ENCODE results near the gene USP7.
"Not testable (repeated sequence)": the region's sequence is repeated elsewhere in the genome, so short reads cannot be mapped to it uniquely, and the experiment has no call there.

The USP7 gene

DNA sequence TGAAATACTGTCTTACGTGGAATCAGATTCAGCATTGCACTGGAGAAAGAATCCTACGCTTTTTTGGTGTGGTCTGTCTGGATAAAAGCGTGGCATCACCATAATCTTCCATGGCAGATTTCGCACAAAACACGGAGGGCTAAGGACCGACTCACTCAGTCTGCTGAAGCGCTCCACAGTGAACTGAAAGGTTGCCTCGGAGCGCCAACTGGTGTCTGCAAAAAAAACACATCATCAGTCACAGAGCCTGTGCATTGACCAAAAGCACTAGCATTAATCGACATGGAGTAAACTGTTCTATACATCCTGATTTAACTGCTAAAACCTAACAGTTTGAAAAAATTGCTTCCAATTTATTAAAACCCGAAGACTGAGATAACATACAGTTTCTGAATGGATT, 40.5 kb downstream of the USP7 start:
- no peak for DNase-seq

DNA sequence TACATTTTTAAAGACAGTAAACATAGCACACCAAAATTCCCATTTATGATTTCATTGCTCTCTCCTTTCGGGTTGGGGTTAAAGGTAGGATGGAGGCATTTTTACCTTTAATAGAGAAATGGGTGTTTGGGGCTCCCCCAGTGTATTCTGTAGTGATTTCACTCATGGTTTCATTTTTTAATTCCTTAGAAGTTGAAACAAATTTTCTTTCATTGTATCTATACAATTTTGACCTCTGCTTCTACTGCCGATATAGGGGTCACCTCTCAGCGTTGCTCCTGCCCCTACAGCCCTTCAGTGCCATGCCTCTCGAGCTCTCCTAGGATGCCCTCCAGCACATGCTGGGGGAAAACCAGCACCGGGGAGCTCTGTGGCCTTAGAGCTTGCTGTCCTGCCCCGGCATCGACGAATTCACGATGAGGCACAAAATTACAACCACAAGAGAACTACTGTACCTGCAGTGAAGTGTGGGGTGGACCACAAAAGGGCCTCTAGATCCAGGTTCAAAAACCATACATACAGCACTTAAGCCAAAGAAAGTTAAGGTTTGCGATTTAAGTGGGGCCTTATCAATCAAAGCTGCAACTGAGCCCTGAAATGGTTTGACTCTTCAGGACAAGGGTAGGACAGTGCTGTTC, 42.2 kb downstream of the USP7 start:
- DNase-seq, result no peak

DNA sequence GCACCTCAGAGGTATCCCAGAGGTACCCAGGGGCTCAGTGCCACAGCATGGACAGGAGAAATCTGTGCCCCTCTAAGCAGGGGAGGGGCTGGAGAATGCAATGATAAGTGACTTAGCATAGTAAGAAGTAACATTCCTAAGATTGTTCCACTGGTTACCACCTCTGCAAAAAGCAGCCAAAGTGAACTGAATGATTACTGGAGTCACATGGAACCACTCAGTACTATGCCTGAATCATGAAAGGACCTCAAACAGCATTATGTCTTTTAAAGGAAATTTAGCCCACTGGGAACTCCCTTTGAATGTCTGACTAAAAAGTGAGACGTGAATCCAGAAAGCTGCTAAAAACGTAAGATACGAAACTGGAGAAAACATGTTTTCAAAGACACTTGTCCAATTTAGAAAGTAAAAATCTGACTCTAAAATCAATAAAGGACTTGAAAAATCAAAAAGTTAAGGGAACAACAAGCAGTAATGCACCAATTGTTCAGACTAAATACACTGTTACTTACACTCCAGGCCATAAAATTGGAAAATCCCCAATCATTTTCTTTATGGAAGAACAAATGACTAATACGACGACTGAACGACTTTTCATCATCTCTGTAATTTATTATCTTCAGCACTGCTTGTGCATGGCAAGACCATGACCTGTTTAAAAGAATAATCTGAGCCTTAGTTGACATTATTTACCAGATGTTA, 42.9 kb downstream of the USP7 start:
- no peak for DNase-seq

DNA sequence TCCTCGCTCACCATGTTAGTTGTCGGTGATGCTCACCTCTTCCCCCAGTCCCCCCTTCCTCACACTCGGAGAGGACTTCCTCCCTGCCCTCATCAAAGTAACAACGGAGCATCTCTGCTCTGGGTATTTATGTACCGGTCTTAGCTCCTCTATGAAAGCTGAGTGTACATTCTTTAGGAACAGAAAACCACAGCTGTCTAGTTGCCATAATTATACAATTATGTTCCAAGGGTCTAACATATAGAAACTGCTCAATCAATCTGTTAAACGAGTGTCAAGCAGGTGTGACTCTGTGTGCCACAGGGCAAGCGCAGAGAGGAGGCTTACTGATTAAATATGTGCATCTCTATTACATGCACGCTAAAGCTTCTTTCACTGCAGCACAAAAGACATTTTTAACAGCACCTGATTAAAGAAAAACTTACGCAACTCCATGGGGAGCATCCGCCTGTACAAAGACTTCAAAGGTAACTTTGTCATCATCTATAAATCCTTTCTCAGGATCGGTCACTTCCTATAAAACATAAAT, 43.7 kb downstream of the USP7 start:
- no peak for DNase-seq

DNA sequence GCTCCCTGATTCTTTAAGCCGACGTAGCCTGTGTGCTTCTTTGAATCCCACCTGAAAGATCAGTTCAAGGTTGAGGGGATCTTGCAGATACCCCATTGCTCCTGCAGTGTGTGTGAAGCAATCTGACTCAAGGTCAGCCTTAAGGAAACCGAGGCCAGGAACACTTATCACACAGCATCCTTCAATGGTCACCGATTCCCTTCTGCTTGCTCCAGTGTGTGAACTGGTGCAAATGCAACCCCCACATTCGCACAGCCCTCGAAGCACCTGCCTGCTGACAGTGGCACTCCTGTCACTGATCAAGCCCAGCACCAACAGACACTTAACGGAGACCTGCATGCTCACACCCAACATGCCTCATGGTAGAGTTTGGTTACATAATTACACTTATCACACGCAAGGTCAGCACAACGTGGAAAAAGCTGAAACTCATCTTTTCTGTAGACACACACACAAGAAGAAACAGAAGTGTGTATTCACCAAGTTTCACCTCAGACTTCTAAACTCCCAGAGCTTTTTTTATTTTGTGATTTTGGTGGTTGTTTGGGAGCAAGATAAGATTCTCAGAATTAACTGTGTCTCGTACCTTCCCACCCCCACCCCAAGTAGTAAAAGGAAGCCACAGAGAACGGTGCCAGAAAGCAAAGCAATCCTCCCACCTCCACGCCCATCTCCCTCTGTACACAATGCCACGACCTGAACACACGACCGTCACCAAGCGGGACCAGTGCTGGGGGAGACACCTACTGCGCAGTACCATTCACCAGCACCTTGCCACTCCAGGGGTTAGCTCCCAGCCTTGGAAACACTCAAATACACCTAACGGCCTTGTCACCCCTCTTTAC, 44.4 kb downstream of the USP7 start:
- no peak for DNase-seq

DNA sequence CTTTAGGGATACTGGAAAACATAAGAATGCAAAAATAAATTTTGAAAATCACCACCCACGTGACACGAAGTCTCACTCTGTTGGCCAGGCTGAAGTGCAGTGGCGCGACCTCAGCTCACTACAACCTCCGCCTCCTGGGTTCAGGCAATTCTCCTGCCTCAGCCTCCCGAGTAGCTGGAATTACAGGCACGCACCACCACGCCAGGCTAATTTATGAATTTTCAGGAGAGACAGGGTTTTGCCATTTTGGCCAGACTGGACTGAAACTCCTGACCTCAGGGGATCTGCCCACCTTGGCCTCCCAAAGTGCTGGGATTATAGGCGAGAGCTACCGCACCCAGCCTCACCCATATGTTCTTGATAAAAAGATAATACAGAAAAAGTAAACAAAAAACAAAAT, 46.4 kb downstream of the USP7 start:
- not testable (repeated sequence) for DNase-seq

DNA sequence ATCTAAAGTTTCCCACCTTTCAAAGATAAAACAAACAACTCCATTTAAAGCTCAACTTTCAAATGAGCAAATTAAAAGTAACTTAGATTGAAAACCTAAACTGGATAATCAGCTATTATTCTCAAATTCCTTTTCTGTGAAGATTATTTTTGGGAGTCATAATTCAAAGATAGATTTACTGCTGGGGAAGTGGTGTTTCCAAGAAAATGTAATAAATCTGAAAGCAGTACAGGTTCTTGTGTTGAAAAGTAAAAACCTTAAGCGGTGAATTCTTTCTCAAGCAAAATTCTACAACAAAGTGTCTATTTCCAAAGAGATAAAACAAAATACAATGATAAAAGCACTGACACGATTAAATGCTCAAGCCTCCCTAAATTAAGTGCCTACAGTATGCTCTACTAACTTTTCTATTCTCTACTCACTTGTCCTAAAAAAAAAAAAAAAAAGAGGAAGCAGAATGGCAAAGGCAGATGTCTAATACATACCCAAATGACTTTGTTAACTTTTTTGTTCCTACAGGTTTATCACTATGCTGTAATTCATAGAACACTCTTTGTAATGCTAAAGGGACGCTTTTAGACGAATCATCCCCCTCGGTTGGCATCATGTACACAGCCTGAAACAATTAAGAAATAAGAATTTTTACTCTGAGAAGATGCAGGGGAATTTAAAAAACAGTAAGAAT, 47.0 kb downstream of the USP7 start:
- DNase-seq, result no peak

DNA sequence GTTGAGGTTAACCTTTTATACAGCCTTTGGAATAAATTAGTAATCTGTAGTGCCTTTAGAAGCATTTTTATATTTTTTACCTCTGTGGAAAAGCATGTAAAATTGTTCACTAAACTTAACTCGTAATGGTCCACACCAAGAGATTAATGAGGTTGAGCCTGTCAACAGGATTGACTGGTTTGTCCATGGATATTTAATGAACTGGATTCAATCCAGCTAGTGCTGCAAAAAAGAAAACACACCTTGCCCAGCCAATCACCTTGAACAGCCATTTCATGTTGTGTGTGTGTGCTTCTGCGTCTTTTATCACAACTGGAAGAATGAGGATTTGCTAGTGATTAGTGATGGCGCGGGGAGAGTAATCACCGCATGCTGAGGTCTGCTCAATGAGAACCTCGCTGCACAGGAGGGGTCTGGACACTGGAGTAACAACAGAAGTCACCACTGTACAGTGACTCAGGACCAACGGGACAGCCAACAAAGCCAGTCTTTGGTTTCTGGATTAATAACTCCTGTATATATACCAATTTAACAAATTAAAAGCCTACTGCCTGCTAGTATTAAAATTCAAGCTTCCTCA, 47.9 kb downstream of the USP7 start:
- DNase-seq, result no peak

DNA sequence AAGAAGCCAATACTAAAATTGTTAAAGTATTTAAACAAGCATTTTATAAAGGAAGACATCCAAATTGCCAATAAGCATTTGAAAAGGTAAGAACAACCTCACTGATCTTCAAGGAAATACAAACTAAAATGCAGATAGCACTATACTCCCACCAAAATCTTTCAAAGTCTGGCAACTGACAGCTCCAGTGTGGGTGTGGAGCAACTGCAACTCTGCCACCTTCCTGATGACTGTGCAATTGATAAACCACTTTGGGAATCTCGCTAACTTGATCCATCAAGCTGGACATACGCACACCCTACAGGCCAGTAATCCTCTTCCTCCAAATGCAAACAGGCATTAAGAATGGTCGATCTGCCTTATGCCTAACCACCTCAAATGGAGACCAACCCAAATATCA, 49.6 kb downstream of the USP7 start:
- no peak for DNase-seq

DNA sequence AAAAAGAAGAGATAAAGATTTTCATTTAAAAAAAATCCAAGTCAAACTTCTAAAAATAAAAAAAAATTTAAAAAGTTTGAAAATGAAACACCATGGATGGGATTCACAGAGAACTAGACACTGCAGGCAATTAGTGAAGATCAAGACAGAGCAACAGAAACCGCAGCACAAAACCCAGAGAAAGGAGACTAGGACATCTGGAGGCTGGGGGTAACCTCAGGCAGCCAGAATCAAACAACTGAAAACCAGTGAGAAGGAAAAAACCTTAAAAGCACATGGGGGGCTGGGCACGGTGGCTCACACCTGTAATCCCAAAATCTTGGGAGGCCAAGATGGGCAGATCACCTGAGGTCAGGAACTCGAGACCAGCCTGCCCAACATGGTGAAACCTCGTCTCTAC, 50.9 kb downstream of the USP7 start:
- DNase-seq, result no peak

DNA sequence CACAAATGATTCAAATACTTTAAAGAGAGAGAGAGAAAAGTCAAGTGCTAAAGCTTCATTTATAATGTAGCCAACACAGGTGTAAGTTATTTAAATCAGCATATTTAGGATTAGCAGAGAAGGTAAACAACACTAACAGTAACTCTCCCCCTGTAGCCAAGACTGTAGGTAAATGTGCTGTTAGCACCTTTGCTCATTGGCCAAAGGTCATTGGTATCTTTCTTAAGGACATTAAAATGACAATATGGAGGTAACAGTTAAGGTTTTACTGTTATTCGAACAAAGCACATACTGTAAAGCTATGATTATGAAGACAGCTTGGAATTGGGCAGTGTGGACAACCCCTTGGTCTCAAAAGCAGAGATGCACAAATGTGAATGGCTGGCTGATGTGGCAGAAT, 52.9 kb downstream of the USP7 start:
- no peak for DNase-seq

DNA sequence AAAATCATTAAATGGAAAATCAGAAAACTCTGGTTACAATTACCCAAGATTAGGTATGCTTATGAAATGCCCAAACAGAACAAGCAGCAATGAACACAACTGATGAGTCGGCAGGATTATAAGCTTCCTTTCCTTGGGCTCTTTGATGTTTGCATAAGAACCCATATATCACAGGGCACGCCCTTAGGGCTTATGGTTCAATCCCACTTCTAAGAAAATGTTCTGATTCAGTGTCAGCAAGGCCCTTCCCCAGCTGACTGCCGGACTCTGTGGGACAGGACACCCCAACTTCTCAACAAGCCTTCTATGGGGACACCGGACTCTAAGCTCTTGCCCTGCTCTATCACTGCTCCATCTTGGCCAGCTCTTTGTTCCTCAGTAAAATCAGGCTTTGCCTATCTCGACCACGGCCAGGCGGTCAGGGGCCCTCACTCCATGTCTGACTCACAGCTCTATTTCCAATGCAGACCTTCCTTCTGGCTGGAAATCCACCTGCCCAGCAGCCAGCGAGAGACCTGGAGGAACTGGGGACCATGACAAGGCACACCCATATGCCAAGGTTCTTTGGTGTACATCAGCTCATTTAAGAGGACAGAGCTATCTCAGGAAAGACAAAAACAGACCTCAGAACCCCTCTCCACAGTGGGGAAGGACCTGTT, 54.8 kb downstream of the USP7 start:
- DNase-seq, result no peak

DNA sequence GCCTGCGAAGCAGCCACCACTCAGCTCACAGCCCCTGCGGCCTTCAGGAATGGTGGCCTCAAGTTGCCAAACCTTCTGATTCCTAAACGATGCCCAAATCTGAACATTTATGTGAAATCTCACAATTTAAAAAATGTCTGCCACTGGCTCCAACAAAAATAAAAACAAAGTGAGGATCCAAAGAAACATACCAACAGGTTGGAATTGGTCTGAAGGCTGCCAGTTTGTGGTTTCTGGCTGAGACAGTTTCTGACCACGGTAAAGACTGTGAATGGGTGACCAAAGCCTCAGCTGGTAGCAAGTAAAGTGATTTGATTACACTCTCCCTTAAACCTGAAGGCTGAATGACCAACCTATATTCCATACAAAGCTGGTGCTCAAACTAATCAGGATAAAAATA, 56.6 kb downstream of the USP7 start:
- DNase-seq, result no peak

DNA sequence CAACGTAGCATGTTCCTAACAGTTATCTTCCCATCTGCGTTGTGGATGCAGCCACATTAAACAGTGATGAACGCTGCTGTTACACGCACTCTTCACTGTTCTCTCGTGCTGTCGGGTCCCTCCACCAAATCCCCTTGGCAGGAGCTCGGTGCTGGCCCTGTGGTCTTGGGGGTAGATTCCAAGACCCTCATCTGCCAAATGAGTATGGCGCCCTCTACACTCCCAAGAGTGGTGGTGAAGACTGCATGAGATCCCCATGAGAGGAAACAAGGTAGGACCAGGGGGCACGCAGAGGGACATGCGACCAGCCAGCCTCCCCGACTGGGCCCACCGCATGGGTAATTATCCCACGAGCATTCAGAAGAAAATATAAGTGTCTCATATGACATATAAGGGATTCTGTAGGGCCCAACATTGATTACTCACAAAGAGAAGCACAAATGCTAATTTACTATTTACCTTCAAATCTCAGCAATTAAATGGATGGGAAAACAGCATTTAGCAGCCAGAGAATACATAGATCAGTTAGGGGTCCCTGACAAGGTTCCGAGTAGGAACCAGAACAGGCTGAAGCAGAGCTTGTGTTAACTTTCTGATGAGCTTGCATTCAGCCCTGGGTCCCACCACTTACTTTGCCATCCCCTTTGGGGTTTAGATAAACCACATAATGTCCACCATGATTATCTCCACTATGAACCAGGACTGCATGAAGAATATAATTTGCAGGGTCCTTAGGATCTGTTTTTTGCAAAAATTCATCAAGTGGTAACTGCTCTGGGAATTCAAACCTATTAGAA, 57.7 kb downstream of the USP7 start:
- DNase-seq, result no peak

DNA sequence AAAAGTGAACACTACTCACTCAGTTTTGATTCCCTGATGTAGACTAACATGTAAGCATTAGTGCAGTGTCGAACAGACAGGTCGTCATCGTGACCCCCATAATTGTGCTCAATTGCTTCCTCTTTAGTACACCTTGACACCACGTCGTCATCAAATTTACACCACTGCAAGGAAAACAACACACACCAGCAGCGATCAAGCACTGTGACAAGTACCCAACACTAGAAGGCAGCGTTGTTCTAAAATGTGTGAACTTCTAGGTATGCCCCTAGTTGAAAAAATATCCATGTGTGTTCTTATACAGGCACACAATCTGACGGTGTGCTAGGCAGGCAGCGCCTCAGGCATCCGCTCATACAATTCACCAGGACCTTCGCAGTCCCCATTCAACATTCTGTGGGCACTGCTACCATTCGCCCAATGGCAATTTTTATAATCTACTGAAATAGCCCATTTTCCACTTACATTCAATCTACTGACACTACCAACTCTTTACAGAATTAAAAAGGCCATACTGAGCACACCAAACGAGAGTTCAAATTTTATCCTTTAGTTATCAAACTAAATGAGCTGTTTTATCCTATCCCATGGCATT, 58.4 kb downstream of the USP7 start:
- DNase-seq, result no peak

DNA sequence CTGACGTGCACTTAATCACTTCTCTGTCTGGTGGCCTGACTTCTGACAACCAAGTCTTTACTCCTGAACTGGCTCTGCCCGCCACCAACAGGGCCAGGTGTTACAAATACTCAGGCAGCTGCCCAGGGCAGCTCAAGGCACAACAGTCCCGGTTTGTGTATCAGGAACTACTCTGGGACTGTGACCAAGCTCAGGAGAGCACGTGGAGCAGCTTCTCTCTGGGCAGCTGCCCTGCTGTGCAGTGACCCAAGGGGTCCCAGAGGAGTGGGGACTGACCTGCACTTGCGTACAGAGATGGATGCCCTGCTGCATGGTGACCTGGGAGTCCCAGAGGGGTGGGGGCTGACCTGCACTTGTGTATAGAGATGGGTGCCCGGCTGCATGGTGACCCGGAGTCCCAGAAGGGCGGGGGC, 59.7 kb downstream of the USP7 start:
- DNase-seq, result no peak

DNA sequence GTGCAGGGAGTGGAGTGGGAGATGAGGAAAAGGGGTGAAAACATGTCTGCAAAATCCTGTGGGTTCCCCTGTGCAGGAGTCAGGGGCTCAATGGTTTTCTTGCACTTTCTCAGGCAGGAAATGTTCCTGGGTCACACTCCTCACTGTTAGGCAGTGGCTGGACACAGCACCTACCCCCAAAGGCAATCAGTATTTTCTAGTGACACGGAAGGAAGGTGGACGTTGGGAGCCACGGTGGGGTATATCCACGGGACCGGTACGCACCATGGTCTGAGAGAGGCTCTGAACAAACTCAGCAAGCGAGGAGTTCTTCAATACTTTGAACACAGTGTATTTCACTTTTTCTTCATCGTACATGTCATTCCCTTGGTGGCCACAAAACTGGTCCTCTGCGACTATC, 60.7 kb downstream of the USP7 start:
- no peak for DNase-seq

DNA sequence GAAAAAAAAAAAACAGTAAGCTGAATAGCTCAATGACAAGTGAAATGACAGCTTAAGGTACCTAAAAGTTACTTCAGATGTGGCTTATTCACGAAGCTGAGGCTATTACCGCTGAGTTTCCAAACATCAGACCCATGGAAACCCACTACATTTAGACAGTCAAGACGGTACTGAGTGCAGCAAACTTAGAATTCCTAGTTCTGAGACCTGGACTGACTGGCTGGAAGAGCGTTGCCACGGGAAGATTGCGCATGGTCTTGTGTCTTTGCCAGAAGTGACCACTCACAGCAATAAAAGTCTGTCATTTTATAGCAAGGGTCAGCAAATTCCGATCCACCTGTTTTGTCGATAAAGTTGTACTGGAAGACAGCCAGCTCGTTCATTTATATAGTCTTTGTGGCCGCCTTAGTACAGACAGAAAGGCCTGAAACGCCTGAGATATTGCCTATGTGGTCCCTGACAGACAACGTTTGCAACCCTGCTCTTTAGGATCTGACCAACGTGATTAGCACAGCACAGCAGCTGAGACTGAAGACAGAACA, 62.3 kb downstream of the USP7 start:
- DNase-seq, result no peak

DNA sequence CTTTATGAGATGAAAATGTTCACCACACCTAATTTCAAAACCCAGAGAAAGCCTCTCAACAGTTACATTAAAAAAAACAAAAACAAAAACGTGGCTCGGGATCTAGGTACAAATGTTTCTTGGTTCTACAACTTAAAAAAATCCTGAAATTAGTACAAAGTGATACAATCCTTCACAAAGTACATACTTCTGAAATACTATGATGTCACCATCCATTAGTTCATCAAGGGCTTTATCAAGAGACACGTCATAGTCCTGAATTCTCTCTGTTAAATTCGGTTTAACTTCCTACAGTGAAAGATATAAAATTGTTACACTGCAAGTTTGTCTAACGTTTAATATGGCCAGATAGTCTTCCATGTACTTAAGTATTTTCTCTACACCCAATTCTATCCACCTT, 63.4 kb downstream of the USP7 start:
- no peak for DNase-seq

DNA sequence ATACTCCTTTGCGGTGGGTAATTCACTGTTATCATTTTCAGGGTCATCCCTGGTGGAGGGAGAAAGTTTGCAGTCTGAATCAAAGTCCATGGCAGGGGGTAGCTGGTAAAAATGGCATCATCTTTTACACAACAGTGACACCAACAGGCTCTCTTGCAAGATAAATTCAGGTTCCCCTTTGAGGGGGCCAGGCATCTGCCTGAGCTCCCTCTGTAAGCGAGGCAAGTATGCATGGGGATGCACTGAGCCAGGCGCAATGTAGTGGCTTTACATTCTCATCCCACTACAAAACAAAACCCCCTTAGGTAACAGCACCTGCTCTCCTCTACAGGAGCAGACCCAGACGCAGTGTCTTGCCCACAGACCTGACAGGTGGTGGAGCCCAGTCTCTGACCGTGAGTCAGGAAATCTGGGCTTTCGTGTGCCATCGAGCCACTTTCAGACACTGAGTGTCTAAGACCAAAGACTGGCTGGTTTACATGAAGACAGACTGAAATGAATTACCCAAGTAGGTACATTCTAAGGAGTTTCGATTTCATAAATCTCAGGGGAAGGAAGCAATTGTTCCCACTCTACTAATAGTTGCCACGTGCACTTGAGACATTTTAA, 63.9 kb downstream of the USP7 start:
- no peak for DNase-seq

Measured in NCI-H2029 treated with DMSO at 0.1 percent for 48 hours (cell line).